ENCODE results near the gene MAGI2.

DNA sequence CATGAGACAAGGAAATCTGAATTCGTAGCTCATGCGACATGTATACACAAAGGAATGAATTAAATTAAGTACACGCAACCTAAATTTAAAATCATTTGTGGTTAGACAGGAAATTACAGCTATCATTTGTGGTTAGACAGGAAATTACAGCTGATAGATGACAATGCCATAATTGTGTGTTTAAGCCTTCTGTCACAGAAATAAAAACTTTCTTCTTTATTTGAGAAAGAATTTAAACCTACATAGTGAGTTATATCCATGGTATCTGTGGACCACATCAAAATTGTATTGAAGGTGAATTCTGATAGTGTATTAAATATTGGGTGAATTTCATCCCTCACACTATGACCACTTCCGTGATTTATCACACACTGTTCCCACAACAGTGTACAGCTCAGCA, 362.9 kb downstream of the MAGI2 start:
- TF ChIP-seq, protein P1, sequence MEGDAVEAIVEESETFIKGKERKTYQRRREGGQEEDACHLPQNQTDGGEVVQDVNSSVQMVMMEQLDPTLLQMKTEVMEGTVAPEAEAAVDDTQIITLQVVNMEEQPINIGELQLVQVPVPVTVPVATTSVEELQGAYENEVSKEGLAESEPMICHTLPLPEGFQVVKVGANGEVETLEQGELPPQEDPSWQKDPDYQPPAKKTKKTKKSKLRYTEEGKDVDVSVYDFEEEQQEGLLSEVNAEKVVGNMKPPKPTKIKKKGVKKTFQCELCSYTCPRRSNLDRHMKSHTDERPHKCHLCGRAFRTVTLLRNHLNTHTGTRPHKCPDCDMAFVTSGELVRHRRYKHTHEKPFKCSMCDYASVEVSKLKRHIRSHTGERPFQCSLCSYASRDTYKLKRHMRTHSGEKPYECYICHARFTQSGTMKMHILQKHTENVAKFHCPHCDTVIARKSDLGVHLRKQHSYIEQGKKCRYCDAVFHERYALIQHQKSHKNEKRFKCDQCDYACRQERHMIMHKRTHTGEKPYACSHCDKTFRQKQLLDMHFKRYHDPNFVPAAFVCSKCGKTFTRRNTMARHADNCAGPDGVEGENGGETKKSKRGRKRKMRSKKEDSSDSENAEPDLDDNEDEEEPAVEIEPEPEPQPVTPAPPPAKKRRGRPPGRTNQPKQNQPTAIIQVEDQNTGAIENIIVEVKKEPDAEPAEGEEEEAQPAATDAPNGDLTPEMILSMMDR (conservative IDR thresholded peaks at IDR 0.05; ENCODE audit: low read length) = no peak
- TF ChIP-seq EZH2phosphoT487 (IDR thresholded peaks at IDR 0.05; ENCODE audit: borderline replicate concordance) = no peak

All from Loucy (cell line).